Measurements from ENCODE around the gene FXYD5. TPM values are rescaled to one million over a fixed set of nuclear protein-coding genes. Genes with fewer than 3 reads are reported as not detected.

FXYD5 gene
- total RNA-seq, 1 donor from 2014 or later = 144 TPM

DNA sequence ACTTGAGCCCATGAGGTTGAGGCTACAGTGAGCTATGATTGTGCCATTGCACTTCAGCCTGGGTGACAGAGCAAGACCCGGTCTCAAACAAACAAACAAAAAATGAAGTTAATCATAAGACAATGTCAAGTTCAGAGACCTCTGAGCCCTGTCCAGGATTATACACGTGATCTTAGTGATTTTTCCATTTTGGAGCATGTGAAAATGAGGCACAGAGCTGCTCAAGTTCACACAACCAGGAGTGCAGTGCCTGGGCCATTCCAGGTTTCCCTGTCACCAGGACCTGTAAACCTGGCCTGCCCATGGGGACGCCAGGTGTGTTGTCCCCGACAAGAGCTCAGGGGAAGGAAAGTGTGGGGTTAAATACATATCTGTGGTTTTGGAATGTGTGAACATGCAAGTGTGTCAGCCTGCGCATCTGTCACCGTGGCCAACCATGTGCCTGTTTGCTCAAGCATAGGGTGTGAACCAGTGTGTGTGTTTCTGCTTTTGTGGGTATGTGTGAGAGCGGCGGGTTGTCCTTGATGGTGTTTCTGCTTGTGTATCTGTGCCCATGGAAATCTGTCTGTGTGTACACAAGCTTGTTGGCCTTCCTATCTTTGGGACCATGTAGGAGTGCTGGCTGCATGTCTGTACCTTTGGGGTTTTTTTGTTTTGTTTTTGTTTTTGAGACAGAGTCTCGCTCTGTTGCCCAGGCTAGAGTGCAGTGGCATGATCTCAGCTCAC, 17.4 kb upstream of the FXYD5 start:
- no peak for TF ChIP-seq POLR2AphosphoS5 (IDR thresholded peaks at IDR 0.05; ENCODE audit: insufficient read depth in 1 of 2, low read depth in 1 of 2)
- TF ChIP-seq, protein P1, sequence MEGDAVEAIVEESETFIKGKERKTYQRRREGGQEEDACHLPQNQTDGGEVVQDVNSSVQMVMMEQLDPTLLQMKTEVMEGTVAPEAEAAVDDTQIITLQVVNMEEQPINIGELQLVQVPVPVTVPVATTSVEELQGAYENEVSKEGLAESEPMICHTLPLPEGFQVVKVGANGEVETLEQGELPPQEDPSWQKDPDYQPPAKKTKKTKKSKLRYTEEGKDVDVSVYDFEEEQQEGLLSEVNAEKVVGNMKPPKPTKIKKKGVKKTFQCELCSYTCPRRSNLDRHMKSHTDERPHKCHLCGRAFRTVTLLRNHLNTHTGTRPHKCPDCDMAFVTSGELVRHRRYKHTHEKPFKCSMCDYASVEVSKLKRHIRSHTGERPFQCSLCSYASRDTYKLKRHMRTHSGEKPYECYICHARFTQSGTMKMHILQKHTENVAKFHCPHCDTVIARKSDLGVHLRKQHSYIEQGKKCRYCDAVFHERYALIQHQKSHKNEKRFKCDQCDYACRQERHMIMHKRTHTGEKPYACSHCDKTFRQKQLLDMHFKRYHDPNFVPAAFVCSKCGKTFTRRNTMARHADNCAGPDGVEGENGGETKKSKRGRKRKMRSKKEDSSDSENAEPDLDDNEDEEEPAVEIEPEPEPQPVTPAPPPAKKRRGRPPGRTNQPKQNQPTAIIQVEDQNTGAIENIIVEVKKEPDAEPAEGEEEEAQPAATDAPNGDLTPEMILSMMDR (IDR thresholded peaks at IDR 0.05) = no peak
- TF ChIP-seq POLR2A (IDR thresholded peaks at IDR 0.05) = no peak
- H3K36me3 ChIP-seq = no peaks in the 10 kb centered on the region
- H3K9me3 ChIP-seq = no peaks in the 10 kb centered on the region
- intact Hi-C loops (cut with DNase I) = no loop called here
- H3K4me3 ChIP-seq = no peak overlapping the region
- no peaks in the 10 kb centered on the region for H3K27me3 ChIP-seq
- no peak for DNase-seq (ENCODE audit: extremely low spot score in 2 of 2)
- H3K27ac ChIP-seq = peak overlapping the region; percentile 96
- peaks cover 52% of the 10 kb centered on the region for H3K4me1 ChIP-seq

GRCh38 chr19:35138305-35138892, 16.1 kb upstream of the FXYD5 start, which contains the start of gene FXYD1:
FXYD1 (plus strand) TSS chr19:35138824; CDS start chr19:35140080, 1,256 bp downstream.
- Histone ChIP-seq H3K4me3 (peak within 1 kb of the TSS; percentile 49 to 59), H3K36me3 (no peaks in the 10 kb centered on the region), H3K9me3 (no peaks in the 10 kb centered on the region), H3K27ac (peak within 1 kb of the TSS; percentile 96), H3K4me1 (peaks cover 64% of the 10 kb centered on the region), H3K27me3 (no peaks in the 10 kb centered on the region)
- no peak for TF ChIP-seq POLR2A (IDR thresholded peaks at IDR 0.05)
- TF ChIP-seq, protein P1 (IDR thresholded peaks at IDR 0.05) = no peak
- no peak for TF ChIP-seq POLR2AphosphoS5 (IDR thresholded peaks at IDR 0.05; ENCODE audit: insufficient read depth in 1 of 2, low read depth in 1 of 2)
- intact Hi-C loops (cut with DNase I) = no loop called here
- no peak for DNase-seq (ENCODE audit: extremely low spot score in 2 of 2)

- TF ChIP-seq, protein P1 (IDR thresholded peaks at IDR 0.05) = no peak
- TF ChIP-seq POLR2AphosphoS5 (IDR thresholded peaks at IDR 0.05; ENCODE audit: insufficient read depth in 1 of 2, low read depth in 1 of 2) = no peak
- TF ChIP-seq POLR2A (IDR thresholded peaks at IDR 0.05) = no peak
- no peak for DNase-seq (ENCODE audit: extremely low spot score in 2 of 2)
- Histone ChIP-seq H3K27me3 (no peaks in the 10 kb centered on the region), H3K36me3 (no peaks in the 10 kb centered on the region), H3K4me3 (peak overlapping the region; percentile 49 to 59), H3K9me3 (no peaks in the 10 kb centered on the region), H3K27ac (peak overlapping the region; percentile 96), H3K4me1 (peaks cover 72% of the 10 kb centered on the region)
- intact Hi-C loops (cut with DNase I) = loop anchor here (5.0 kb wide), 2 partner anchors 63 to 127 kb away; partner anchors contain the start of gene USF2
Observed at GRCh38 chr19:35140207-35140961, 14.2 kb upstream of the FXYD5 start.

GRCh38 chr19:35140962-35141836, 13.3 kb upstream of the FXYD5 start:
- DNase-seq (ENCODE audit: extremely low spot score in 2 of 2) = peak in 1 of 2 donors; percentile 97

More at GRCh38 chr19:35140962-35141836, 13.3 kb upstream of the FXYD5 start:
- H3K9me3 ChIP-seq = no peaks in the 10 kb centered on the region
- peak overlapping the region; percentile 96 for H3K27ac ChIP-seq
- H3K36me3 ChIP-seq = no peaks in the 10 kb centered on the region
- H3K4me3 ChIP-seq = peak overlapping the region; percentile 49 to 59
- intact Hi-C loops (cut with DNase I) = loop anchor here (5.0 kb wide), 2 partner anchors 64 to 126 kb away; partner anchors contain the start of gene USF2
- H3K27me3 ChIP-seq = no peaks in the 10 kb centered on the region
- TF ChIP-seq, protein P1 (IDR thresholded peaks at IDR 0.05) = peak in 2 of 3 experiments; percentile 29 to 55
- peak in 1 of 2 donors; percentile 91 for TF ChIP-seq POLR2A (IDR thresholded peaks at IDR 0.05)
- TF ChIP-seq POLR2AphosphoS5 (IDR thresholded peaks at IDR 0.05; ENCODE audit: insufficient read depth in 1 of 2, low read depth in 1 of 2) = peak in 1 of 2 donors; percentile 88
- H3K4me1 ChIP-seq = peaks cover 64% of the 10 kb centered on the region
